Motor neuron (in vitro differentiated cells): ENCODE measurements around the gene DKK3. TPM values are rescaled to one million over a fixed set of nuclear protein-coding genes. Genes with fewer than 3 reads are reported as not detected.
A peak's percentile ranks its signal among the peaks of the same experiment; 100 is the strongest.

Source experiments
- ATAC-seq, 8 experiments: fragments of 200-7000 bp; cut with Tn5 transposase; replicated peaks in 6 of 8; 2 replicates each; pipeline ENCODE4 v1.8.0; 2021; ENCODE audit warnings: mild to moderate bottlenecking in 8 of 8, moderate library complexity in 8 of 8
- H3K27ac ChIP-seq, 2 donors: fragments of 250-450 bp; sonication (Bioruptor Pico); 2 replicates each; pipeline ENCODE4 v1.9.0; 2021; ENCODE audit warnings: antibody characterized with exemption in 2 of 2, mild to moderate bottlenecking in 2 of 2, moderate library complexity in 1 of 2
- H3K4me1 ChIP-seq, 2 donors: fragments of 250-450 bp; sonication (Bioruptor Pico); replicated peaks in 1 of 2; 2 replicates each; pipeline ENCODE4 v1.6.1; 2021; ENCODE audit warnings: antibody characterized with exemption in 2 of 2, mild to moderate bottlenecking in 2 of 2, moderate library complexity in 1 of 2
- H3K4me3 ChIP-seq, 5 donors: fragments of 250-450 bp; sonication (Bioruptor Pico); 2 replicates each; pipeline ENCODE4 v1.9.0; 2021; ENCODE audit warnings: antibody characterized with exemption in 5 of 5, mild to moderate bottlenecking in 5 of 5, moderate library complexity in 4 of 5
- WGBS, 10 experiments: fragments of 450-650 bp; shearing (Covaris generic); methylation state at CpG; one replicate each; pipeline ENCODE4 v1.0.0; 2022; 5-methylcytosine and 5-hydroxymethylcytosine counted together
- in situ Hi-C, 9 experiments: fragments of 400-800 bp; cut with MboI; loops; one replicate each; pipeline ENCODE4 v1.15.0; 2021; ENCODE audit warnings: low sequenced_read_pairs in 9 of 9, low pct_unique_long_range_greater_than_20kb in 2 of 9; ENCODE audit not compliant: unreplicated experiment in 9 of 9
- total RNA-seq, 8 experiments: library from RNA; unstranded; fragments of 300-600 nt; gene quantifications; 2 replicates each; pipeline versions ENCODE4 v1.2.3 to v1.2.4, GENCODE V29; 2022

Gene DKK3
- total RNA-seq, 8 experiments from 2014 or later, result 13.0 to 616 (median 61.2) TPM

- no peak for ATAC-seq
- 20 to 100% (median 97%) methylated on average over 1 to 2 of the region's 2 CpGs for WGBS, 10 experiments
- in situ Hi-C loops, result loop anchor here in 4 of 9 experiments (25.0 kb wide), 3 partner anchors 89 to 339 kb away; no protein-coding TSS in a partner anchor
- Histone ChIP-seq H3K4me1 (no peaks in the 10 kb centered on the region), H3K4me3 (no peak overlapping the region), H3K27ac (no peak overlapping the region)
These were observed 60.0 kb downstream of the DKK3 start for GRCh38 chr11:11948242-11948947.

- in situ Hi-C loops, result loop anchor here in 4 of 9 experiments (25.0 kb wide), 3 partner anchors 89 to 339 kb away; no protein-coding TSS in a partner anchor
- WGBS, 10 experiments, result 71 to 100% (median 91%) methylated on average over 1 to 4 of the region's 4 CpGs
- no peaks in the 10 kb centered on the region for H3K4me1 ChIP-seq
- no peak for ATAC-seq
- no peak overlapping the region for H3K27ac ChIP-seq
- no peak overlapping the region for H3K4me3 ChIP-seq
These were observed 60.6 kb downstream of the DKK3 start for GRCh38 chr11:11947825-11948224.

GRCh38 chr11:11946878-11947277 lies 61.5 kb downstream of the DKK3 start:
- no peak for ATAC-seq
- in situ Hi-C loops, result loop anchor here in 4 of 9 experiments (25.0 kb wide), 3 partner anchors 90 to 340 kb away; no protein-coding TSS in a partner anchor
- Histone ChIP-seq H3K4me1 (no peaks in the 10 kb centered on the region), H3K4me3 (no peak overlapping the region), H3K27ac (no peak overlapping the region)
- WGBS, 10 experiments, result 78 to 100% (median 93%) methylated on average over 1 to 2 of the region's 2 CpGs; no CpG with 5 or more reads in 2 of the 10 experiments

- no peak for ATAC-seq
- WGBS, 10 experiments, result 20 to 100% (median 100%) methylated on average over 1 to 2 of the region's 2 CpGs; no CpG with 5 or more reads in 3 of the 10 experiments
- Histone ChIP-seq H3K4me1 (no peaks in the 10 kb centered on the region), H3K4me3 (no peak overlapping the region), H3K27ac (no peak overlapping the region)
- in situ Hi-C loops, result loop anchor here in 4 of 9 experiments (25.0 kb wide), 3 partner anchors 91 to 341 kb away; no protein-coding TSS in a partner anchor
These were observed 62.2 kb downstream of the DKK3 start for GRCh38 chr11:11946180-11946579.

GRCh38 chr11:11944444-11944843 lies 64.0 kb downstream of the DKK3 start:
- Histone ChIP-seq H3K4me1 (no peaks in the 10 kb centered on the region), H3K4me3 (no peak overlapping the region), H3K27ac (no peak overlapping the region)
- ATAC-seq, result no peak
- in situ Hi-C loops, result loop anchor here in 4 of 9 experiments (25.0 kb wide), 3 partner anchors 93 to 343 kb away; no protein-coding TSS in a partner anchor
- WGBS, 10 experiments, result 89 to 100% (median 96%) methylated on average over 2 to 5 of the region's 5 CpGs; no CpG with 5 or more reads in 1 of the 10 experiments

GRCh38 chr11:11942668-11943067 lies 65.8 kb downstream of the DKK3 start:
- 67 to 100% (median 94%) methylated on average over 1 to 3 of the region's 3 CpGs for WGBS, 10 experiments
- Histone ChIP-seq H3K4me3 (no peak overlapping the region), H3K4me1 (no peaks in the 10 kb centered on the region), H3K27ac (no peak overlapping the region)
- ATAC-seq, result no peak
- in situ Hi-C loops, result loop anchor here in 4 of 9 experiments (25.0 kb wide), 3 partner anchors 95 to 345 kb away; no protein-coding TSS in a partner anchor

- Histone ChIP-seq H3K4me3 (no peak overlapping the region), H3K27ac (no peak overlapping the region), H3K4me1 (no peaks in the 10 kb centered on the region)
- in situ Hi-C loops, result loop anchor here in 4 of 9 experiments (25.0 kb wide), 3 partner anchors 97 to 347 kb away; no protein-coding TSS in a partner anchor
- no peak for ATAC-seq
These were observed 67.9 kb downstream of the DKK3 start for GRCh38 chr11:11940551-11940950.

GRCh38 chr11:11937957-11938356 lies 70.5 kb downstream of the DKK3 start:
- in situ Hi-C loops, result loop anchor here in 4 of 9 experiments (25.0 kb wide), 3 partner anchors 99 to 349 kb away; no protein-coding TSS in a partner anchor
- Histone ChIP-seq H3K4me1 (no peaks in the 10 kb centered on the region), H3K27ac (no peak overlapping the region), H3K4me3 (no peak overlapping the region)
- ATAC-seq, result no peak
- WGBS, 10 experiments, result 100% methylated on average over 1 of the region's 1 CpG; no CpG with 5 or more reads in 3 of the 10 experiments

- WGBS, 10 experiments, result 88 to 100% (median 93%) methylated on average over 2 to 3 of the region's 3 CpGs; no CpG with 5 or more reads in 1 of the 10 experiments
- Histone ChIP-seq H3K4me1 (no peaks in the 10 kb centered on the region), H3K27ac (no peak overlapping the region), H3K4me3 (no peak overlapping the region)
- ATAC-seq, result no peak
- in situ Hi-C loops, result loop anchor here in 4 of 9 experiments (25.0 kb wide), 3 partner anchors 100 to 350 kb away; no protein-coding TSS in a partner anchor
These were observed 71.0 kb downstream of the DKK3 start for GRCh38 chr11:11937433-11937832.

- H3K4me1 ChIP-seq, result no peaks in the 10 kb centered on the region
- no peak overlapping the region for H3K27ac ChIP-seq
- WGBS, 10 experiments, result 86 to 100% (median 98%) methylated on average over 1 to 2 of the region's 2 CpGs; no CpG with 5 or more reads in 2 of the 10 experiments
- in situ Hi-C loops, result loop anchor here in 4 of 9 experiments (25.0 kb wide), 3 partner anchors 102 to 352 kb away; no protein-coding TSS in a partner anchor
- ATAC-seq, result no peak
- H3K4me3 ChIP-seq, result no peak overlapping the region
These were observed 72.9 kb downstream of the DKK3 start for GRCh38 chr11:11935536-11935935.

GRCh38 chr11:11931461-11932055 lies 76.9 kb downstream of the DKK3 start:
- Histone ChIP-seq H3K4me3 (no peak overlapping the region), H3K27ac (no peak overlapping the region), H3K4me1 (no peaks in the 10 kb centered on the region)
- 28 to 90% (median 69%) methylated on average over 1 to 5 of the region's 5 CpGs for WGBS, 10 experiments
- in situ Hi-C loops, result loop anchor here in 4 of 9 experiments (25.0 kb wide), 3 partner anchors 106 to 356 kb away; no protein-coding TSS in a partner anchor
- ATAC-seq, result peak in 5 of 8 experiments; percentile 43 to 88 (median 72)

GRCh38 chr11:11929920-11930319 lies 78.5 kb downstream of the DKK3 start:
- in situ Hi-C loops, result loop anchor here in 4 of 9 experiments (25.0 kb wide), 3 partner anchors 107 to 357 kb away; no protein-coding TSS in a partner anchor
- no peaks in the 10 kb centered on the region for H3K4me1 ChIP-seq
- 77 to 100% (median 93%) methylated on average over 1 to 2 of the region's 2 CpGs for WGBS, 10 experiments
- ATAC-seq, result no peak
- no peak overlapping the region for H3K4me3 ChIP-seq
- no peak overlapping the region for H3K27ac ChIP-seq

GRCh38 chr11:11923828-11924227 lies 84.6 kb downstream of the DKK3 start:
- H3K27ac ChIP-seq, result no peak overlapping the region
- in situ Hi-C loops, result no loop called here
- H3K4me1 ChIP-seq, result no peaks in the 10 kb centered on the region
- peak in 3 of 8 experiments; percentile 42 to 73 (median 64) for ATAC-seq
- no peak overlapping the region for H3K4me3 ChIP-seq
